B cell (primary cell): Measurements from ENCODE around the gene TRIM17.

Experiments
- EZH2 ChIP-seq: IDR thresholded peaks from 2 replicates; pipeline ENCODE4 v1.6.1; 2012; ENCODE audit warnings: borderline replicate concordance, low read depth, mild to moderate bottlenecking, moderate library complexity, low read length; ENCODE audit not compliant: insufficient read depth, poor library complexity, severe bottlenecking
- TF ChIP-seq, protein P1 (sequence below): fragments of 200-600 bp; IDR thresholded peaks from one replicate; pipeline ENCODE4 v1.8.0; 2022; ENCODE audit warnings: antibody characterized with exemption, mild to moderate bottlenecking

DNA sequence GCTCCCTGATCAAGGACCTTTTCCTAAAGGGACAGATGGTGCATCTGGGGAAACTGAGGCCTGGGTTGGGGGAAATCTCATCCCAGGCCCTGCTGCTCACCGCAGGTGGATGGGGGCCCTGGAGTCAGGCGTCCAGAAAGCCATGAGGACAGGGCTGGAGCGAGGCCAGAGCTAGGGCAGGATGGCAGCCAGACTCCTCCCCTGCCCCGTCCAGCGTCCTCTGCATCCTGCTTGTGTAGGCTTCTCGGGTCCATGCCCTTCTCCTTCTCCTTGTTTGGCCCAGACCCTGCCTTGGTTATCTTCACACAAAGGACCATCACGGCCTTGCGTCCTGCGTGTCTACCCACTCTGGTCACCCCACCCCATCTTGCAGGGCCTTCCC lies 53.0 kb downstream of the TRIM17 start:
- TF ChIP-seq, protein P1, sequence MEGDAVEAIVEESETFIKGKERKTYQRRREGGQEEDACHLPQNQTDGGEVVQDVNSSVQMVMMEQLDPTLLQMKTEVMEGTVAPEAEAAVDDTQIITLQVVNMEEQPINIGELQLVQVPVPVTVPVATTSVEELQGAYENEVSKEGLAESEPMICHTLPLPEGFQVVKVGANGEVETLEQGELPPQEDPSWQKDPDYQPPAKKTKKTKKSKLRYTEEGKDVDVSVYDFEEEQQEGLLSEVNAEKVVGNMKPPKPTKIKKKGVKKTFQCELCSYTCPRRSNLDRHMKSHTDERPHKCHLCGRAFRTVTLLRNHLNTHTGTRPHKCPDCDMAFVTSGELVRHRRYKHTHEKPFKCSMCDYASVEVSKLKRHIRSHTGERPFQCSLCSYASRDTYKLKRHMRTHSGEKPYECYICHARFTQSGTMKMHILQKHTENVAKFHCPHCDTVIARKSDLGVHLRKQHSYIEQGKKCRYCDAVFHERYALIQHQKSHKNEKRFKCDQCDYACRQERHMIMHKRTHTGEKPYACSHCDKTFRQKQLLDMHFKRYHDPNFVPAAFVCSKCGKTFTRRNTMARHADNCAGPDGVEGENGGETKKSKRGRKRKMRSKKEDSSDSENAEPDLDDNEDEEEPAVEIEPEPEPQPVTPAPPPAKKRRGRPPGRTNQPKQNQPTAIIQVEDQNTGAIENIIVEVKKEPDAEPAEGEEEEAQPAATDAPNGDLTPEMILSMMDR = no peak
- no peak for TF ChIP-seq EZH2
